ENCODE results near the gene CDC42BPB. TPM values are rescaled to one million over a fixed set of nuclear protein-coding genes. Genes with fewer than 3 reads are reported as not detected.

The CDC42BPB gene
- total and polyA plus RNA-seq, 5 donors from 2014 or later, result 0.08 to 19.2 (median 0.41) TPM

- Mint-ChIP-seq H3K9me3 (peaks cover 0 to 12% (median 4%) of the 10 kb centered on the region in 7 donors), H3K4me1 (peaks cover 0 to 4% (median 0%) of the 10 kb centered on the region in 4 donors), H3K27me3 (no peaks in the 10 kb centered on the region), H3K27ac (no peak overlapping the region), H3K4me3 (no peak overlapping the region), H3K36me3 (no peaks in the 10 kb centered on the region)
- Histone ChIP-seq H3K9me3 (ENCODE audit: control insufficient read depth in 2 of 2, low read length in 2 of 2) (peaks cover 4 to 8% of the 10 kb centered on the region in 2 experiments), H3K4me3 (ENCODE audit: low read depth, low read length) (no peak overlapping the region), H3K4me1 (ENCODE audit: control insufficient read depth, insufficient read depth, low read length, poor library complexity, severe bottlenecking) (no peaks in the 10 kb centered on the region), H3K36me3 (ENCODE audit: control insufficient read depth, insufficient read depth, low read length) (no peaks in the 10 kb centered on the region), H3K27ac (ENCODE audit: insufficient read depth, low read length, poor library complexity, severe bottlenecking) (no peak overlapping the region), H3K27me3 (ENCODE audit: control insufficient read depth, insufficient read depth, low read length) (no peaks in the 10 kb centered on the region)
- DNase-seq (no peak), ATAC-seq (ENCODE audit: low read depth in 2 of 2) (no peak)
Observed at GRCh38 chr14:102982852-102983470, 74.4 kb downstream of the CDC42BPB start.

- Histone ChIP-seq H3K4me3 (ENCODE audit: low read depth, low read length) (no peak overlapping the region), H3K9me3 (ENCODE audit: control insufficient read depth in 2 of 2, low read length in 2 of 2) (no peaks in the 10 kb centered on the region), H3K27me3 (ENCODE audit: control insufficient read depth, insufficient read depth, low read length) (no peaks in the 10 kb centered on the region), H3K36me3 (ENCODE audit: control insufficient read depth, insufficient read depth, low read length) (no peaks in the 10 kb centered on the region), H3K4me1 (ENCODE audit: control insufficient read depth, insufficient read depth, low read length, poor library complexity, severe bottlenecking) (no peaks in the 10 kb centered on the region), H3K27ac (ENCODE audit: insufficient read depth, low read length, poor library complexity, severe bottlenecking) (no peak overlapping the region)
- H3K4me1 Mint-ChIP-seq, result peaks cover 0 to 4% (median 0%) of the 10 kb centered on the region in 4 donors
- H3K4me3 Mint-ChIP-seq, result no peak overlapping the region
- no peak for DNase-seq
- H3K27ac Mint-ChIP-seq, result no peak overlapping the region
- H3K9me3 Mint-ChIP-seq, result peaks cover 0 to 2% (median 0%) of the 10 kb centered on the region in 7 donors
- H3K36me3 Mint-ChIP-seq, result no peaks in the 10 kb centered on the region
- no peaks in the 10 kb centered on the region for H3K27me3 Mint-ChIP-seq
- no peak for ATAC-seq (ENCODE audit: low read depth in 2 of 2)
Observed at GRCh38 chr14:102980409-102980810, 76.9 kb downstream of the CDC42BPB start.

GRCh38 chr14:102979406-102979805 lies 77.9 kb downstream of the CDC42BPB start:
- Mint-ChIP-seq H3K27ac (no peak overlapping the region), H3K36me3 (no peaks in the 10 kb centered on the region), H3K9me3 (no peaks in the 10 kb centered on the region), H3K27me3 (no peaks in the 10 kb centered on the region), H3K4me1 (peaks cover 0 to 4% (median 0%) of the 10 kb centered on the region in 4 donors), H3K4me3 (no peak overlapping the region)
- no peaks in the 10 kb centered on the region for H3K27me3 ChIP-seq (ENCODE audit: control insufficient read depth, insufficient read depth, low read length)
- H3K36me3 ChIP-seq (ENCODE audit: control insufficient read depth, insufficient read depth, low read length), result no peaks in the 10 kb centered on the region
- DNase-seq, result no peak
- H3K4me3 ChIP-seq (ENCODE audit: low read depth, low read length), result no peak overlapping the region
- no peak overlapping the region for H3K27ac ChIP-seq (ENCODE audit: insufficient read depth, low read length, poor library complexity, severe bottlenecking)
- no peaks in the 10 kb centered on the region for H3K4me1 ChIP-seq (ENCODE audit: control insufficient read depth, insufficient read depth, low read length, poor library complexity, severe bottlenecking)
- no peak for ATAC-seq (ENCODE audit: low read depth in 2 of 2)
- H3K9me3 ChIP-seq (ENCODE audit: control insufficient read depth in 2 of 2, low read length in 2 of 2), result no peaks in the 10 kb centered on the region

- H3K9me3 Mint-ChIP-seq, result no peaks in the 10 kb centered on the region
- H3K4me3 Mint-ChIP-seq, result no peak overlapping the region
Observed at GRCh38 chr14:102977475-102977874, 79.9 kb downstream of the CDC42BPB start.

GRCh38 chr14:102975662-102976061 lies 81.7 kb downstream of the CDC42BPB start:
- no peak overlapping the region for H3K27ac ChIP-seq (ENCODE audit: insufficient read depth, low read length, poor library complexity, severe bottlenecking)
- H3K36me3 ChIP-seq (ENCODE audit: control insufficient read depth, insufficient read depth, low read length), result no peaks in the 10 kb centered on the region
- H3K4me3 Mint-ChIP-seq, result no peak overlapping the region
- H3K27me3 ChIP-seq (ENCODE audit: control insufficient read depth, insufficient read depth, low read length), result no peaks in the 10 kb centered on the region
- H3K27me3 Mint-ChIP-seq, result no peaks in the 10 kb centered on the region
- H3K27ac Mint-ChIP-seq, result no peak overlapping the region
- H3K4me1 ChIP-seq (ENCODE audit: control insufficient read depth, insufficient read depth, low read length, poor library complexity, severe bottlenecking), result no peaks in the 10 kb centered on the region
- H3K9me3 Mint-ChIP-seq, result no peaks in the 10 kb centered on the region
- ATAC-seq (ENCODE audit: low read depth in 2 of 2), result no peak
- H3K9me3 ChIP-seq (ENCODE audit: control insufficient read depth in 2 of 2, low read length in 2 of 2), result no peaks in the 10 kb centered on the region
- H3K4me1 Mint-ChIP-seq, result no peaks in the 10 kb centered on the region
- H3K36me3 Mint-ChIP-seq, result peaks cover 5% of the 10 kb centered on the region
- H3K4me3 ChIP-seq (ENCODE audit: low read depth, low read length), result no peak overlapping the region
- DNase-seq, result no peak

More at GRCh38 chr14:102977475-102977874, 79.9 kb downstream of the CDC42BPB start:
- H3K27me3 Mint-ChIP-seq, result no peaks in the 10 kb centered on the region
- no peaks in the 10 kb centered on the region for H3K4me1 Mint-ChIP-seq
- no peak overlapping the region for H3K4me3 ChIP-seq (ENCODE audit: low read depth, low read length)
- no peak for ATAC-seq (ENCODE audit: low read depth in 2 of 2)
- H3K27me3 ChIP-seq (ENCODE audit: control insufficient read depth, insufficient read depth, low read length), result no peaks in the 10 kb centered on the region
- no peak overlapping the region for H3K27ac Mint-ChIP-seq
- DNase-seq, result no peak
- no peak overlapping the region for H3K27ac ChIP-seq (ENCODE audit: insufficient read depth, low read length, poor library complexity, severe bottlenecking)
- no peaks in the 10 kb centered on the region for H3K4me1 ChIP-seq (ENCODE audit: control insufficient read depth, insufficient read depth, low read length, poor library complexity, severe bottlenecking)
- H3K36me3 Mint-ChIP-seq, result no peaks in the 10 kb centered on the region
- no peaks in the 10 kb centered on the region for H3K9me3 ChIP-seq (ENCODE audit: control insufficient read depth in 2 of 2, low read length in 2 of 2)
- H3K36me3 ChIP-seq (ENCODE audit: control insufficient read depth, insufficient read depth, low read length), result no peaks in the 10 kb centered on the region

- H3K4me3 Mint-ChIP-seq, result no peak overlapping the region
- peaks cover 5% of the 10 kb centered on the region for H3K36me3 Mint-ChIP-seq
- Histone ChIP-seq H3K4me3 (ENCODE audit: low read depth, low read length) (no peak overlapping the region), H3K36me3 (ENCODE audit: control insufficient read depth, insufficient read depth, low read length) (peaks cover under 1% of the 10 kb centered on the region), H3K27me3 (ENCODE audit: control insufficient read depth, insufficient read depth, low read length) (no peaks in the 10 kb centered on the region), H3K4me1 (ENCODE audit: control insufficient read depth, insufficient read depth, low read length, poor library complexity, severe bottlenecking) (no peaks in the 10 kb centered on the region), H3K27ac (ENCODE audit: insufficient read depth, low read length, poor library complexity, severe bottlenecking) (no peak overlapping the region), H3K9me3 (ENCODE audit: control insufficient read depth in 2 of 2, low read length in 2 of 2) (no peaks in the 10 kb centered on the region)
- H3K4me1 Mint-ChIP-seq, result no peaks in the 10 kb centered on the region
- no peaks in the 10 kb centered on the region for H3K27me3 Mint-ChIP-seq
- ATAC-seq (ENCODE audit: low read depth in 2 of 2), result no peak
- no peak overlapping the region for H3K27ac Mint-ChIP-seq
- no peaks in the 10 kb centered on the region for H3K9me3 Mint-ChIP-seq
- no peak for DNase-seq
Observed at GRCh38 chr14:102973706-102974285, 83.6 kb downstream of the CDC42BPB start.

- Histone ChIP-seq H3K4me1 (ENCODE audit: control insufficient read depth, insufficient read depth, low read length, poor library complexity, severe bottlenecking) (no peaks in the 10 kb centered on the region), H3K4me3 (ENCODE audit: low read depth, low read length) (no peak overlapping the region), H3K9me3 (ENCODE audit: control insufficient read depth in 2 of 2, low read length in 2 of 2) (no peaks in the 10 kb centered on the region), H3K27me3 (ENCODE audit: control insufficient read depth, insufficient read depth, low read length) (no peaks in the 10 kb centered on the region), H3K27ac (ENCODE audit: insufficient read depth, low read length, poor library complexity, severe bottlenecking) (no peak overlapping the region), H3K36me3 (ENCODE audit: control insufficient read depth, insufficient read depth, low read length) (peaks cover 3% of the 10 kb centered on the region)
- ATAC-seq (ENCODE audit: low read depth in 2 of 2) (no peak), DNase-seq (no peak)
- Mint-ChIP-seq H3K4me3 (no peak overlapping the region), H3K9me3 (no peaks in the 10 kb centered on the region), H3K4me1 (no peaks in the 10 kb centered on the region), H3K27ac (no peak overlapping the region), H3K36me3 (peaks cover 5% of the 10 kb centered on the region), H3K27me3 (no peaks in the 10 kb centered on the region)
Observed at GRCh38 chr14:102971836-102972606, 85.3 kb downstream of the CDC42BPB start.

Data from CD4-positive, CD25-positive, alpha-beta regulatory T cell (primary cell).